NCI-H2196 treated with DMSO at 0.1 percent for 48 hours (cell line): ENCODE measurements around the gene NMT1.

Experiments used
- DNase-seq: peaks from one replicate; lab custom pipeline; 2025; ENCODE audit not compliant: unreplicated experiment; lab: John Stamatoyannopoulos, UW

Gene NMT1

GRCh38 chr17:45060797-45061605 is at the start of gene NMT1:
Gene NMT1, plus strand, starts transcription at chr17:45061317. Its CDS starts 13 bp downstream, at chr17:45061330.
- peak; percentile 99 for DNase-seq

GRCh38 chr17:45011767-45012166 is 49.4 kb upstream of the NMT1 start:
- DNase-seq = no peak

GRCh38 chr17:45013021-45013997 is 47.8 kb upstream of the NMT1 start:
- no peak for DNase-seq

- no peak for DNase-seq
These were observed 44.9 kb upstream of the NMT1 start for GRCh38 chr17:45016237-45016636.

GRCh38 chr17:45016823-45017222 is 44.3 kb upstream of the NMT1 start:
- peak; percentile 15 for DNase-seq

GRCh38 chr17:45018514-45018847 is 42.6 kb upstream of the NMT1 start:
- DNase-seq = no peak

- peak; percentile 44 for DNase-seq
These were observed 42.0 kb upstream of the NMT1 start for GRCh38 chr17:45018848-45019711.

GRCh38 chr17:45020354-45021138 is 40.6 kb upstream of the NMT1 start:
- DNase-seq = no peak

GRCh38 chr17:45021607-45022287 is 39.4 kb upstream of the NMT1 start:
- DNase-seq = peak; percentile 31

GRCh38 chr17:45022288-45022648 is 38.8 kb upstream of the NMT1 start:
- DNase-seq = no peak

- no peak for DNase-seq
These were observed 38.3 kb upstream of the NMT1 start for GRCh38 chr17:45022655-45023339.

- DNase-seq = no peak
These were observed 32.0 kb upstream of the NMT1 start for GRCh38 chr17:45029096-45029495.

- no peak for DNase-seq
These were observed 31.2 kb upstream of the NMT1 start for GRCh38 chr17:45029758-45030423.

- no peak for DNase-seq
These were observed 30.4 kb upstream of the NMT1 start for GRCh38 chr17:45030733-45031132.

GRCh38 chr17:45031231-45032173 is 29.6 kb upstream of the NMT1 start:
- DNase-seq = no peak

GRCh38 chr17:45032174-45032541 is 29.0 kb upstream of the NMT1 start:
- DNase-seq = no peak

GRCh38 chr17:45034599-45034998 is 26.5 kb upstream of the NMT1 start:
- no peak for DNase-seq

- DNase-seq = no peak
These were observed 25.3 kb upstream of the NMT1 start for GRCh38 chr17:45035848-45036247.
